Measurements from ENCODE around the gene IFITM5.

Gene IFITM5

GRCh38 chr11:255816-256215, 43.5 kb downstream of the IFITM5 start:
- peaks cover 29% of the 10 kb centered on the region for H3K36me3 ChIP-seq
- peaks cover 5% of the 10 kb centered on the region for H3K27me3 ChIP-seq
- H3K4me1 ChIP-seq (ENCODE audit: control insufficient read depth in 1 of 2, insufficient read depth in 1 of 2, low read depth in 1 of 2, low read length in 1 of 2), result peaks cover 0 to 3% of the 10 kb centered on the region in 2 experiments
- TF ChIP-seq, protein P1, sequence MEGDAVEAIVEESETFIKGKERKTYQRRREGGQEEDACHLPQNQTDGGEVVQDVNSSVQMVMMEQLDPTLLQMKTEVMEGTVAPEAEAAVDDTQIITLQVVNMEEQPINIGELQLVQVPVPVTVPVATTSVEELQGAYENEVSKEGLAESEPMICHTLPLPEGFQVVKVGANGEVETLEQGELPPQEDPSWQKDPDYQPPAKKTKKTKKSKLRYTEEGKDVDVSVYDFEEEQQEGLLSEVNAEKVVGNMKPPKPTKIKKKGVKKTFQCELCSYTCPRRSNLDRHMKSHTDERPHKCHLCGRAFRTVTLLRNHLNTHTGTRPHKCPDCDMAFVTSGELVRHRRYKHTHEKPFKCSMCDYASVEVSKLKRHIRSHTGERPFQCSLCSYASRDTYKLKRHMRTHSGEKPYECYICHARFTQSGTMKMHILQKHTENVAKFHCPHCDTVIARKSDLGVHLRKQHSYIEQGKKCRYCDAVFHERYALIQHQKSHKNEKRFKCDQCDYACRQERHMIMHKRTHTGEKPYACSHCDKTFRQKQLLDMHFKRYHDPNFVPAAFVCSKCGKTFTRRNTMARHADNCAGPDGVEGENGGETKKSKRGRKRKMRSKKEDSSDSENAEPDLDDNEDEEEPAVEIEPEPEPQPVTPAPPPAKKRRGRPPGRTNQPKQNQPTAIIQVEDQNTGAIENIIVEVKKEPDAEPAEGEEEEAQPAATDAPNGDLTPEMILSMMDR (IDR thresholded peaks at IDR 0.05), result no peak
- no peak overlapping the region for H3K27ac ChIP-seq
- H3K9me3 ChIP-seq, result no peaks in the 10 kb centered on the region
- no peak overlapping the region for H3K4me3 ChIP-seq (ENCODE audit: low read depth in 1 of 2, low read length in 1 of 2)

DNA sequence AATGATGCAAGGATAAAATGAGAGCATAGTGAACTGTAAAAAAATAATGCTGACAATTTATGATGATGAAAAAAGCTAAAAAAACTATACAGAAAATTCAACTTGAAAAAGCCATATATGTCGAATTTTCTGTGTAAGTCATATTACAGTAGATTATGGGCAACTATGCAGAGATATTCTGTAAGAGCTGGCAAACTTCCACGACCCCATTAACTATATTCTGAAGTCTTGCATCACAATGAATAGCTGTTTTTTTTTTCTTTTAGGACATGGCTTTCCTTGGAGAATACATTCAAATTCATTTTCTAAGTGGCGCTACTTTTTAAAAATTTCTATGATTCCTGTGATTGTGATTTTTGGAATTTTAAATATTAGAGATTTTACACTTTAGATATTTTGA, 44.1 kb downstream of the IFITM5 start:
- H3K4me1 ChIP-seq (ENCODE audit: control insufficient read depth in 1 of 2, insufficient read depth in 1 of 2, low read depth in 1 of 2, low read length in 1 of 2), result peaks cover 0 to 6% of the 10 kb centered on the region in 2 experiments

GRCh38 chr11:253886-254270, 45.4 kb downstream of the IFITM5 start:
- TF ChIP-seq, protein P1 (IDR thresholded peaks at IDR 0.05), result no peak

More for the DNA sequence above, 44.1 kb downstream of the IFITM5 start:
- Histone ChIP-seq H3K27me3 (peaks cover 5% of the 10 kb centered on the region), H3K36me3 (peaks cover 34% of the 10 kb centered on the region), H3K9me3 (no peaks in the 10 kb centered on the region), H3K27ac (no peak overlapping the region), H3K4me3 (ENCODE audit: low read depth in 1 of 2, low read length in 1 of 2) (no peak overlapping the region)
- TF ChIP-seq, protein P1 (IDR thresholded peaks at IDR 0.05), result no peak

DNA sequence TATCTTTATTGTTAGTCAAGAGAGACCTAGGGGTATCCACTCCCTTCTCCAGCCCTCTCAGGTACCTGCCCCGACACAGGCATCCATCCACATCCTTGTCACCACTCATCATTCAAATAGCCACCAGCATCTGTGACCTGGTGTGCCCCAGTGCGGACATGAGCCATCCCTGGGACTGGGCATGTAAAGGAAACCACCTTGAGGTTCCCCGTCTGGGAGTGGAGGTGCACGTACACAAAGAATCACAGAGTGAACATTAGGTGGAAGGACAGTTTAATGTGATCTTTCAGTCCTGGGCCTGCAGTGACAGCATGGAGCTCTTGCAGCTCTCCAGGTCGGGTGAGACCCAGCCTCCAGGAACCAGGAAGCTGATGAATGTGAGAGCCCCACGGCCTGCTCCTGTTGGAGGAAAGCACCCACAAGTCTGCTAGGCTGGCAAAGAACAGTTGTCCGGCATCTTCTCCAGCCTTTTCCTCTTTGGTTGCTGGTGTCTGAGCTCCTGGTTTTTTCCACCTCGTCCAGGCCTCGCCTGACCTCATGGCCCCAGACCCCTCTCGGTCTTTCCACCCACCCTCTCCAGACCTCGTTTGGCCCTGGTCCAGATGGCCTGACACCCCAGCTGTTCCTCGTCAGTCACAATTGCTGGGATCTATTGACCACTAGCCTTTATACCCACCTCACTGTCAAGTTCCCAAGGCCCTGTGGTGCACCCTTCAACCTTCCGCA, 46.0 kb downstream of the IFITM5 start:
- Histone ChIP-seq H3K9me3 (no peaks in the 10 kb centered on the region), H3K4me3 (ENCODE audit: low read depth in 1 of 2, low read length in 1 of 2) (no peak overlapping the region), H3K27ac (peak overlapping the region; percentile 8), H3K4me1 (ENCODE audit: control insufficient read depth in 1 of 2, insufficient read depth in 1 of 2, low read depth in 1 of 2, low read length in 1 of 2) (peaks cover 0 to 6% of the 10 kb centered on the region in 2 experiments), H3K27me3 (no peaks in the 10 kb centered on the region), H3K36me3 (peaks cover 53% of the 10 kb centered on the region)
- TF ChIP-seq, protein P1 (IDR thresholded peaks at IDR 0.05), result no peak

More at GRCh38 chr11:253886-254270, 45.4 kb downstream of the IFITM5 start:
- Histone ChIP-seq H3K4me1 (ENCODE audit: control insufficient read depth in 1 of 2, insufficient read depth in 1 of 2, low read depth in 1 of 2, low read length in 1 of 2) (peaks cover 0 to 6% of the 10 kb centered on the region in 2 experiments), H3K27ac (no peak overlapping the region), H3K27me3 (no peaks in the 10 kb centered on the region), H3K4me3 (ENCODE audit: low read depth in 1 of 2, low read length in 1 of 2) (no peak overlapping the region), H3K9me3 (no peaks in the 10 kb centered on the region), H3K36me3 (peaks cover 47% of the 10 kb centered on the region)

GRCh38 chr11:252666-253065, 46.7 kb downstream of the IFITM5 start:
- Histone ChIP-seq H3K27me3 (no peaks in the 10 kb centered on the region), H3K36me3 (peaks cover 59% of the 10 kb centered on the region), H3K9me3 (no peaks in the 10 kb centered on the region), H3K27ac (no peak overlapping the region), H3K4me3 (ENCODE audit: low read depth in 1 of 2, low read length in 1 of 2) (no peak overlapping the region), H3K4me1 (ENCODE audit: control insufficient read depth in 1 of 2, insufficient read depth in 1 of 2, low read depth in 1 of 2, low read length in 1 of 2) (peaks cover 0 to 6% of the 10 kb centered on the region in 2 experiments)
- TF ChIP-seq, protein P1 (IDR thresholded peaks at IDR 0.05), result no peak

Measured in neutrophil (primary cell).